ENCODE data around the gene VWF. TPM values are rescaled to one million over a fixed set of nuclear protein-coding genes. Genes with fewer than 3 reads are reported as not detected.

The VWF gene
- total and polyA plus RNA-seq, 2 of the 13 experiments (the other 11 are each of a cell fraction or from before 2014, with no cell fraction given), result 0.20 to 0.25 TPM

DNA sequence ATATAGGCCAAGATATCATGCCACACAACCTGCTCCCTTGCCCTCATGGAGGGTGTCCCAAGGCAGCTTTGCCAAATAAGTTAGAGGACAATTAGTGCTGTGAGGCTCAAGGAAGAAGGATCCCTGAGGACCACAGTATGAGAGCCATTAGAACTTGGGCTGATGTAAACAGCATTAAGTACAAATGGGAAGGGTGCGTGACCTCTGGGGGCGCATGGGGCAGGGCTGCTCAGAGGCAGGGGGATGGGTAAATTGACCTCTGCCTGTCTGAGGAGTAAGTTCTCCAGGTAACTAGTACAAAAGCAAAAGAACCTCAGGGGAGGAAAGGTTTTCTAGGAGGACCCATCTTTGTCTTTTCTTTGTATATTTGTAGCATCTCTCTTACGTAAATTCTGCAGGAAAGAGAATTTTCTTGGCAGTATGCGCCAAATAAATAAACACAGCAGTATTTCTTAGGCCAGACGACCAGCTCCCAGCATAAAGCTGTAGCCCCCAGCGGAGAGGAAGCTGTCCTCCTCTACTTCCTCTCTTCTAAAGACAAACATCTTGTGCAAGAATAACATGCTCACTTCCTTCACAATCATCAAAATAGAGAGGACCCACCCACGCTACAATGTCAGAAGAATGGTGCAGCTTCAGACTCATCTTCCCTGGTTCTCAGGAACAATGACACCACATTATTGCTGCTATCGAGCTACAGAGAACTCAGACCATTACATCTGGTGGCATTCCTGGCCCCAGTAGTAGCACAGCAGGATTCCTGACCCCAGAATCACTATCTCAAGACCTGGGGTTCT is 16.4 kb upstream of the VWF start:
- TF ChIP-seq HNRNPL (IDR thresholded peaks at IDR 0.05; ENCODE audit: low read depth, low read length) (no peak), ZNF317 (CRISPR knock-in tag; IDR thresholded peaks at IDR 0.05) (no peak), TBL1XR1 (IDR thresholded peaks at IDR 0.05; ENCODE audit: borderline replicate concordance, low read length, partially characterized antibody) (no peak), SPEN (CRISPR knock-in tag; IDR thresholded peaks at IDR 0.05; ENCODE audit: low read depth) (no peak), ZNF598 (CRISPR knock-in tag; IDR thresholded peaks at IDR 0.05; ENCODE audit: borderline replicate concordance) (no peak), MEF2D (CRISPR knock-in tag; IDR thresholded peaks at IDR 0.05) (no peak), EZH2 (conservative IDR thresholded peaks at IDR 0.05; ENCODE audit: low read depth, low read length) (no peak), ZNF850 (CRISPR knock-in tag; conservative IDR thresholded peaks at IDR 0.05) (no peak), ZNF563 (CRISPR knock-in tag; IDR thresholded peaks at IDR 0.05) (no peak), TBX2 (CRISPR knock-in tag; IDR thresholded peaks at IDR 0.05; ENCODE audit: borderline replicate concordance) (no peak), ZSCAN25 (CRISPR knock-in tag; IDR thresholded peaks at IDR 0.05) (no peak), HMGA1 (CRISPR knock-in tag; conservative IDR thresholded peaks at IDR 0.05) (no peak)
- TF ChIP-seq, protein P1, sequence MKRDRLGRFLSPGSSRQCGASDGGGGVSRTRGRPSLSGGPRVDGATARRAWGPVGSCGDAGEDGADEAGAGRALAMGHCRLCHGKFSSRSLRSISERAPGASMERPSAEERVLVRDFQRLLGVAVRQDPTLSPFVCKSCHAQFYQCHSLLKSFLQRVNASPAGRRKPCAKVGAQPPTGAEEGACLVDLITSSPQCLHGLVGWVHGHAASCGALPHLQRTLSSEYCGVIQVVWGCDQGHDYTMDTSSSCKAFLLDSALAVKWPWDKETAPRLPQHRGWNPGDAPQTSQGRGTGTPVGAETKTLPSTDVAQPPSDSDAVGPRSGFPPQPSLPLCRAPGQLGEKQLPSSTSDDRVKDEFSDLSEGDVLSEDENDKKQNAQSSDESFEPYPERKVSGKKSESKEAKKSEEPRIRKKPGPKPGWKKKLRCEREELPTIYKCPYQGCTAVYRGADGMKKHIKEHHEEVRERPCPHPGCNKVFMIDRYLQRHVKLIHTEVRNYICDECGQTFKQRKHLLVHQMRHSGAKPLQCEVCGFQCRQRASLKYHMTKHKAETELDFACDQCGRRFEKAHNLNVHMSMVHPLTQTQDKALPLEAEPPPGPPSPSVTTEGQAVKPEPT (CRISPR knock-in tag; IDR thresholded peaks at IDR 0.05; ENCODE audit: low read depth), result no peak
- TF ChIP-seq, protein P2, sequence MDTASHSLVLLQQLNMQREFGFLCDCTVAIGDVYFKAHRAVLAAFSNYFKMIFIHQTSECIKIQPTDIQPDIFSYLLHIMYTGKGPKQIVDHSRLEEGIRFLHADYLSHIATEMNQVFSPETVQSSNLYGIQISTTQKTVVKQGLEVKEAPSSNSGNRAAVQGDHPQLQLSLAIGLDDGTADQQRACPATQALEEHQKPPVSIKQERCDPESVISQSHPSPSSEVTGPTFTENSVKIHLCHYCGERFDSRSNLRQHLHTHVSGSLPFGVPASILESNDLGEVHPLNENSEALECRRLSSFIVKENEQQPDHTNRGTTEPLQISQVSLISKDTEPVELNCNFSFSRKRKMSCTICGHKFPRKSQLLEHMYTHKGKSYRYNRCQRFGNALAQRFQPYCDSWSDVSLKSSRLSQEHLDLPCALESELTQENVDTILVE (CRISPR knock-in tag; IDR thresholded peaks at IDR 0.05), result no peak
- TF ChIP-seq, protein P3, sequence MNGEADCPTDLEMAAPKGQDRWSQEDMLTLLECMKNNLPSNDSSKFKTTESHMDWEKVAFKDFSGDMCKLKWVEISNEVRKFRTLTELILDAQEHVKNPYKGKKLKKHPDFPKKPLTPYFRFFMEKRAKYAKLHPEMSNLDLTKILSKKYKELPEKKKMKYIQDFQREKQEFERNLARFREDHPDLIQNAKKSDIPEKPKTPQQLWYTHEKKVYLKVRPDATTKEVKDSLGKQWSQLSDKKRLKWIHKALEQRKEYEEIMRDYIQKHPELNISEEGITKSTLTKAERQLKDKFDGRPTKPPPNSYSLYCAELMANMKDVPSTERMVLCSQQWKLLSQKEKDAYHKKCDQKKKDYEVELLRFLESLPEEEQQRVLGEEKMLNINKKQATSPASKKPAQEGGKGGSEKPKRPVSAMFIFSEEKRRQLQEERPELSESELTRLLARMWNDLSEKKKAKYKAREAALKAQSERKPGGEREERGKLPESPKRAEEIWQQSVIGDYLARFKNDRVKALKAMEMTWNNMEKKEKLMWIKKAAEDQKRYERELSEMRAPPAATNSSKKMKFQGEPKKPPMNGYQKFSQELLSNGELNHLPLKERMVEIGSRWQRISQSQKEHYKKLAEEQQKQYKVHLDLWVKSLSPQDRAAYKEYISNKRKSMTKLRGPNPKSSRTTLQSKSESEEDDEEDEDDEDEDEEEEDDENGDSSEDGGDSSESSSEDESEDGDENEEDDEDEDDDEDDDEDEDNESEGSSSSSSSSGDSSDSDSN (CRISPR knock-in tag; IDR thresholded peaks at IDR 0.05), result no peak
- TF ChIP-seq, protein P4, sequence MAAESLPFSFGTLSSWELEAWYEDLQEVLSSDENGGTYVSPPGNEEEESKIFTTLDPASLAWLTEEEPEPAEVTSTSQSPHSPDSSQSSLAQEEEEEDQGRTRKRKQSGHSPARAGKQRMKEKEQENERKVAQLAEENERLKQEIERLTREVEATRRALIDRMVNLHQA (CRISPR knock-in tag; IDR thresholded peaks at IDR 0.05), result no peak
- TF ChIP-seq, protein P5, sequence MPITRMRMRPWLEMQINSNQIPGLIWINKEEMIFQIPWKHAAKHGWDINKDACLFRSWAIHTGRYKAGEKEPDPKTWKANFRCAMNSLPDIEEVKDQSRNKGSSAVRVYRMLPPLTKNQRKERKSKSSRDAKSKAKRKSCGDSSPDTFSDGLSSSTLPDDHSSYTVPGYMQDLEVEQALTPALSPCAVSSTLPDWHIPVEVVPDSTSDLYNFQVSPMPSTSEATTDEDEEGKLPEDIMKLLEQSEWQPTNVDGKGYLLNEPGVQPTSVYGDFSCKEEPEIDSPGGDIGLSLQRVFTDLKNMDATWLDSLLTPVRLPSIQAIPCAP (CRISPR knock-in tag; IDR thresholded peaks at IDR 0.05; ENCODE audit: low read depth), result no peak
- TF ChIP-seq, protein P6, sequence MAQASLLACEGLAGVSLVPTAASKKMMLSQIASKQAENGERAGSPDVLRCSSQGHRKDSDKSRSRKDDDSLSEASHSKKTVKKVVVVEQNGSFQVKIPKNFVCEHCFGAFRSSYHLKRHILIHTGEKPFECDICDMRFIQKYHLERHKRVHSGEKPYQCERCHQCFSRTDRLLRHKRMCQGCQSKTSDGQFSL (CRISPR knock-in tag; IDR thresholded peaks at IDR 0.05), result no peak
- no peak overlapping the region for H3K27ac ChIP-seq (ENCODE audit: extremely low read length, insufficient read depth, low read length)
- H3K9me3 ChIP-seq (ENCODE audit: low read length), result no peaks in the 10 kb centered on the region
- no peak overlapping the region for H2AFZ ChIP-seq (ENCODE audit: low read length)
- WGBS (ENCODE audit: low lambda C conversion rate), result 59% methylated on average over 8 of the region's 8 CpGs
- H3K79me2 ChIP-seq (ENCODE audit: insufficient read depth, low read length), result no peaks in the 10 kb centered on the region
- no TSS peak for BruUV-seq (replicated peaks)
- CTCF ChIA-PET (ENCODE audit: low intra/inter-chr PET ratio, low total read pairs), result no interaction called here
- no peak overlapping the region for H3K4me3 ChIP-seq (replicated peaks in 1 of 3; ENCODE audit: insufficient read depth in 1 of 3, low read depth in 2 of 3, low read length in 3 of 3)
- in situ Hi-C loops (cut with HindIII; ENCODE audit: extremely low pct_ligation_motif_present, low pct_unique_long_range_greater_than_20kb) (no loop called here), intact Hi-C loops (cut with micrococcal nuclease; ENCODE audit: unreplicated experiment) (no loop called here)
- POLR2A ChIA-PET, result no interaction called here
- H3K9ac ChIP-seq (ENCODE audit: insufficient read depth, low read depth, low read length), result no peak overlapping the region
- no peaks in the 10 kb centered on the region for H3K4me1 ChIP-seq (ENCODE audit: insufficient read depth, low read length)
- DNase-seq (ENCODE audit: low spot score), result no peak
- H3K36me3 ChIP-seq (replicated peaks in 1 of 2; ENCODE audit: control insufficient read depth in 1 of 2, insufficient read depth in 2 of 2, low read length in 2 of 2), result no peaks in the 10 kb centered on the region
- H3K27me3 ChIP-seq (ENCODE audit: control insufficient read depth in 1 of 2, insufficient read depth in 2 of 2, low read length in 2 of 2), result no peaks in the 10 kb centered on the region
- no peak overlapping the region for H3K4me2 ChIP-seq (ENCODE audit: low read depth, low read length)
- no peak for ATAC-seq
- no peaks in the 10 kb centered on the region for H4K20me1 ChIP-seq (ENCODE audit: insufficient read depth, low read length)
- no peak for FAIRE-seq

Measured in HepG2 (cell line).